ENCODE data around the gene NFIX.

- TF ChIP-seq EZH2 (IDR thresholded peaks at IDR 0.05; ENCODE audit: low read length) (no peak), CTCF (optimal IDR thresholded peaks at IDR 0.05 in 1 of 3, IDR thresholded peaks at IDR 0.05 in 1 of 3, conservative IDR thresholded peaks at IDR 0.05 in 1 of 3; ENCODE audit: extremely low read depth in 1 of 3, insufficient read depth in 2 of 3, low read length in 3 of 3) (no peak)
Observed at GRCh38 chr19:13060233-13060963, 65.1 kb downstream of the NFIX start.
